Fibroblast of lung (primary cell): Measurements from ENCODE around the gene TMTC2.

Experiments used
- CTCF ChIP-seq, 2 donors: IDR thresholded peaks in 1 of 2; conservative IDR thresholded peaks in 1 of 2; 1 replicate in 1 of 2; 2 replicates in 1 of 2; pipeline ENCODE4 v1.5.1; 2011 to 2012; ENCODE audit warnings: low read length in 2 of 2, control low read depth in 1 of 2, inconsistent platforms in 1 of 2, low read depth in 1 of 2, mild to moderate bottlenecking in 1 of 2
- EZH2 ChIP-seq: IDR thresholded peaks from 2 replicates; pipeline ENCODE4 v1.5.1; 2012; ENCODE audit warnings: low read length, control low read depth, mild to moderate bottlenecking; ENCODE audit errors: missing control alignments

GRCh38 chr12:83046019-83046418 lies 359.3 kb downstream of the TMTC2 start:
- no peak for TF ChIP-seq CTCF (conservative IDR thresholded peaks at IDR 0.05 in 1 of 2, IDR thresholded peaks at IDR 0.05 in 1 of 2; ENCODE audit: low read depth in 1 of 2, low read length in 2 of 2)
- TF ChIP-seq EZH2: no peak
